ENCODE results near the gene MATR3. TPM values are rescaled to one million over a fixed set of nuclear protein-coding genes. Genes with fewer than 3 reads are reported as not detected.

The MATR3 gene
- total and polyA plus RNA-seq, 2 experiments from 2014 or later: 293 to 344 TPM

DNA sequence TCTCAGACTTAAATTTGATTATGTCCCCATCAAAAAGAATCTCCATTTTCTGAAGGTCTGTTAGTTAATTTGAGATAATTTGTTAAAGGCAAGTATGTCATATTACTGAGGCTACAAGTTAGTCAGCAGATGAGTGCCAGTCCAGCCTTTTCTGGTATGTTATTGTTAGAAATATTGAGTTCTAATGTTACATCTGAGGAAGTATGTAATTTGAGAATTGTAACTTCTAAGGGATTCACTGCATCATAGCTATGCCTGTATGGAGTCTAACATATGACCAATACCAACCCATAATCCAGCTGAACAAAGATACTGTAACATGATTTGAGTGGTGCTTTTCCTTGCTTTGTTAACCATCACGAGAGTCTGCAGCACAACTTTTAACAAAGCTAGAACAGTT lies 75.6 kb downstream of the MATR3 start:
- H3K9me3 ChIP-seq (ENCODE audit: low read depth): no peaks in the 10 kb centered on the region
- no peaks in the 10 kb centered on the region for H3K4me1 ChIP-seq (ENCODE audit: low read depth)
- H3K36me3 ChIP-seq: peaks cover 58% of the 10 kb centered on the region
- no peak overlapping the region for H3K4me3 ChIP-seq
- no peaks in the 10 kb centered on the region for H3K27me3 ChIP-seq
- H3K27ac ChIP-seq: no peak overlapping the region
- no peak for DNase-seq (ENCODE audit: low read depth in 1 of 2, low spot score in 1 of 2)
- TF ChIP-seq, protein P1, sequence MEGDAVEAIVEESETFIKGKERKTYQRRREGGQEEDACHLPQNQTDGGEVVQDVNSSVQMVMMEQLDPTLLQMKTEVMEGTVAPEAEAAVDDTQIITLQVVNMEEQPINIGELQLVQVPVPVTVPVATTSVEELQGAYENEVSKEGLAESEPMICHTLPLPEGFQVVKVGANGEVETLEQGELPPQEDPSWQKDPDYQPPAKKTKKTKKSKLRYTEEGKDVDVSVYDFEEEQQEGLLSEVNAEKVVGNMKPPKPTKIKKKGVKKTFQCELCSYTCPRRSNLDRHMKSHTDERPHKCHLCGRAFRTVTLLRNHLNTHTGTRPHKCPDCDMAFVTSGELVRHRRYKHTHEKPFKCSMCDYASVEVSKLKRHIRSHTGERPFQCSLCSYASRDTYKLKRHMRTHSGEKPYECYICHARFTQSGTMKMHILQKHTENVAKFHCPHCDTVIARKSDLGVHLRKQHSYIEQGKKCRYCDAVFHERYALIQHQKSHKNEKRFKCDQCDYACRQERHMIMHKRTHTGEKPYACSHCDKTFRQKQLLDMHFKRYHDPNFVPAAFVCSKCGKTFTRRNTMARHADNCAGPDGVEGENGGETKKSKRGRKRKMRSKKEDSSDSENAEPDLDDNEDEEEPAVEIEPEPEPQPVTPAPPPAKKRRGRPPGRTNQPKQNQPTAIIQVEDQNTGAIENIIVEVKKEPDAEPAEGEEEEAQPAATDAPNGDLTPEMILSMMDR (IDR thresholded peaks at IDR 0.05; ENCODE audit: low read depth, low read length): no peak

GRCh38 chr5:139371482-139372435 lies 78.2 kb downstream of the MATR3 start:
- peak overlapping the region; percentile 30 for H3K27ac ChIP-seq
- TF ChIP-seq, protein P1 (IDR thresholded peaks at IDR 0.05; ENCODE audit: low read depth, low read length): no peak
- H3K27me3 ChIP-seq: no peaks in the 10 kb centered on the region
- no peak overlapping the region for H3K4me3 ChIP-seq
- peak in 1 of 2 donors; percentile 42 for DNase-seq (ENCODE audit: low read depth in 1 of 2, low spot score in 1 of 2)
- no peaks in the 10 kb centered on the region for H3K4me1 ChIP-seq (ENCODE audit: low read depth)
- H3K9me3 ChIP-seq (ENCODE audit: low read depth): no peaks in the 10 kb centered on the region
- H3K36me3 ChIP-seq: peaks cover 36% of the 10 kb centered on the region

DNA sequence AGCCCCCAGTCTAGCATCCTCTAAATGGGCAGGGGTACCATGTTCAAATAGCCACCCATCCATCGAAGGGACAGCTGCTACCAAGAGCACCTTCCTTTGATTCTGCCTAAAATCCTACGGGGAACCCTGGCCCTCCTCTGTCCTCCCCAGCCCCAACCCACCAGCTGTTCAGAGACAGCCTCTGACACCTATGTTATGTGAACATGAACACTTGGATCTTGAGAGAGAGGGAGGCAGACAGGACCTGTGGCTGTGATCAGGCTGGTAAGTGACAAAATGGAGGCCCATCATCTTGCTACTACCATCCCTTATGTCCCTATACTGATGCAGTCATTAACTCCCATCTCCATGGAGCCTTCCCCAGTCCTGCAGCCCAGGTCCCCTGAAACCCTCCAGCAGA lies 81.4 kb downstream of the MATR3 start:
- H3K4me3 ChIP-seq: no peak overlapping the region
- TF ChIP-seq, protein P1 (IDR thresholded peaks at IDR 0.05; ENCODE audit: low read depth, low read length): no peak
- H3K9me3 ChIP-seq (ENCODE audit: low read depth): no peaks in the 10 kb centered on the region
- no peak for DNase-seq (ENCODE audit: low read depth in 1 of 2, low spot score in 1 of 2)
- H3K27ac ChIP-seq: no peak overlapping the region
- peaks cover 16% of the 10 kb centered on the region for H3K36me3 ChIP-seq
- H3K27me3 ChIP-seq: no peaks in the 10 kb centered on the region
- H3K4me1 ChIP-seq (ENCODE audit: low read depth): no peaks in the 10 kb centered on the region

- Histone ChIP-seq H3K4me1 (ENCODE audit: low read depth) (no peaks in the 10 kb centered on the region), H3K27me3 (no peaks in the 10 kb centered on the region), H3K36me3 (peaks cover 13% of the 10 kb centered on the region), H3K27ac (no peak overlapping the region), H3K4me3 (no peak overlapping the region), H3K9me3 (ENCODE audit: low read depth) (no peaks in the 10 kb centered on the region)
- no peak for DNase-seq (ENCODE audit: low read depth in 1 of 2, low spot score in 1 of 2)
- TF ChIP-seq, protein P1 (IDR thresholded peaks at IDR 0.05; ENCODE audit: low read depth, low read length): no peak
These were observed 82.8 kb downstream of the MATR3 start for GRCh38 chr5:139376364-139376763.

- DNase-seq (ENCODE audit: low read depth in 1 of 2, low spot score in 1 of 2): no peak
These were observed 83.7 kb downstream of the MATR3 start for GRCh38 chr5:139377226-139377625.

More at GRCh38 chr5:139377226-139377625, 83.7 kb downstream of the MATR3 start:
- TF ChIP-seq, protein P1 (IDR thresholded peaks at IDR 0.05; ENCODE audit: low read depth, low read length): no peak
- H3K36me3 ChIP-seq: peaks cover 4% of the 10 kb centered on the region
- no peaks in the 10 kb centered on the region for H3K27me3 ChIP-seq
- no peak overlapping the region for H3K27ac ChIP-seq
- H3K4me3 ChIP-seq: no peak overlapping the region
- H3K4me1 ChIP-seq (ENCODE audit: low read depth): peaks cover 7% of the 10 kb centered on the region
- H3K9me3 ChIP-seq (ENCODE audit: low read depth): no peaks in the 10 kb centered on the region

All from cardiac muscle cell (in vitro differentiated cells and primary cell).